ENCODE data around the gene EIPR1.

Gene EIPR1

DNA sequence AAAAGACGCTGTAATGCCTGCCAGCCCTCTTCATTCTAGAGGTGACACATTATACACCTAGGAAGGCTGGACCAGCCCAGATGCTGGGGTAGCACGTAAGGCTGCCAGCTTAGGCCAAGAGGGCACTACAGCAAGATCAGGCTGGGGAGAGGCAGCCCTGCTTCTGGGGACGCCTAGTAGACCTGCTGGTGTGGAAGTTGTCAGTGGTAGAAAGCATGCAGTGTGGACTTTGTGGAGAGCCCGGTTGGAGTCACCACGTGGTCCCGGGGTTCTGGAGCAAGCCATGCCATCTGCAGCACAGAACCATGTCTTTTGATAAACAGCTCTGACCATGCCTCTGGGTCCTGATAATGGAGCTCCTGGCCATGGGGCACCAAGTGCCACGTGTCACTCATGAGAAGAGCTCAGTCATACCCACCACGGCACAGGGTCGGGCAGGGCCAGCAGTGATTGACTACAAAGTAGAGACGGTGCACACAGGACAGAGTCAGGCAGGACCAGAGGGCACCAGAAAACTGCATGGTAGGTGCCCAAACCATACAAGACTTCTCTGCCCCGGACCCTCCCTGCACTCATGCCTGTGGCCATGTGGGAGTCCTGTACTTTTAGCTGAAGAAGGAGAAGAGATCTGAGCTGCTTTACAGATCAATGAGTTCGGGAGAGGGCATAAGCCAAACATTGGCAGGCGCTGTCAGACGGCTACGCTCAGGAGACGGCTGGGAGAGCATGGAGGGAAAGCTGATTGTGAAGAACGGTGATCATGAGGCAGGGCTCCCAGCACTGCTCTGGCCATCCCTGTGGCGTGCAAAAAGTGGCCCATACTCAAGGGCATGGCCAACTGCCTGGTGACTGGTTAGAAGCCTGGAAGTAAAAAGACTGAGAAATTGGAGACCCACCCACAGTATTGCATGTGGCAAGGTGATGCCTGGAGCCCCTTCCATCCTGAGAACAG lies 114.9 kb downstream of the EIPR1 start:
- Histone ChIP-seq H3K4me3 (ENCODE audit: low read depth in 1 of 2, low read length in 2 of 2) (no peak overlapping the region), H3K27me3 (ENCODE audit: low read depth, low read length) (no peaks in the 10 kb centered on the region), H3K36me3 (ENCODE audit: control insufficient read depth in 1 of 2, insufficient read depth in 2 of 2, low read length in 2 of 2) (no peaks in the 10 kb centered on the region), H3K4me1 (ENCODE audit: control insufficient read depth in 1 of 2, insufficient read depth in 2 of 2, low read length in 2 of 2) (no peaks in the 10 kb centered on the region), H3K9me3 (ENCODE audit: control insufficient read depth in 1 of 2, low read length in 2 of 2) (no peaks in the 10 kb centered on the region), H3K27ac (ENCODE audit: low read length) (no peak overlapping the region)

DNA sequence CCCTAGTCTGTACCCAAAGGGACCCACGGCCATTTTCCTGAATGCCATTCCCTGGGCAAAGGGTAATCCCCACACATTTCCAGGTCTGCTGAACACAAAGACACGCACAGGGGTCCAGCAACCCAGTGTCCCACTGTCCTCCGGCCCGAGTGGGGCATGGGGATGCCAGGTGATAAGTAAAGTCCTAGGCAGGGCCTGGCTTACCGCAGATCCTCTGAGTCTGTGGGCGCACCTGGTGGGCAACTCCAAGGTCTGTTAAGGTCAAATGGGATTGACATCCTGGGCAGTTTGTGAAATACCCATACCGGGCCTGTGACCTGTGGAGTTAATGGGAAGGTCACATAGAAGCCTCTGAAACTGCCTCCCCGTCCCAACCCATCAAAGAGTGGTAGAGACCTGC lies 116.1 kb downstream of the EIPR1 start:
- Histone ChIP-seq H3K9me3 (ENCODE audit: control insufficient read depth in 1 of 2, low read length in 2 of 2) (no peaks in the 10 kb centered on the region), H3K4me3 (ENCODE audit: low read depth in 1 of 2, low read length in 2 of 2) (no peak overlapping the region), H3K27me3 (ENCODE audit: low read depth, low read length) (no peaks in the 10 kb centered on the region), H3K27ac (ENCODE audit: low read length) (no peak overlapping the region), H3K4me1 (ENCODE audit: control insufficient read depth in 1 of 2, insufficient read depth in 2 of 2, low read length in 2 of 2) (no peaks in the 10 kb centered on the region), H3K36me3 (ENCODE audit: control insufficient read depth in 1 of 2, insufficient read depth in 2 of 2, low read length in 2 of 2) (no peaks in the 10 kb centered on the region)

DNA sequence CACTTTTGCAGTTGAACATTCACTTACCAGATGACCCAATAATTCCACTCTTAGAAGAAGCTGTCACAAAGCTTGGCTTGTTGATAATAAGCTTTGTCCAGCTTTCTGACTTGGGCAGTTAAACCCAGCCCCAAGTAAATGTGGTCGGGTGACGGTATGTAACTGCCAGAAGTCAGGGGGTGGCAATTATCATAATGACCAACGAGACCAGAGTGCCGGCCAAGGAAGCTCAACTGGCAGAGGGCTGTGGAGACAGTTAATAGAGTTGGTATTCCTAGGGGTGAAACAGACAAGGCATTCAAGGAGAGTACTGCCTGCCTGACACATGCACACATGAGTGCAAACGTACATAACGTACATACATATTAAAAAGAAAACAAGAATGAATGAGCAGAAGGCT lies 116.7 kb downstream of the EIPR1 start:
- no peak overlapping the region for H3K4me3 ChIP-seq (ENCODE audit: low read depth in 1 of 2, low read length in 2 of 2)
- H3K4me1 ChIP-seq (ENCODE audit: control insufficient read depth in 1 of 2, insufficient read depth in 2 of 2, low read length in 2 of 2): no peaks in the 10 kb centered on the region
- no peaks in the 10 kb centered on the region for H3K36me3 ChIP-seq (ENCODE audit: control insufficient read depth in 1 of 2, insufficient read depth in 2 of 2, low read length in 2 of 2)
- H3K9me3 ChIP-seq (ENCODE audit: control insufficient read depth in 1 of 2, low read length in 2 of 2): no peaks in the 10 kb centered on the region
- no peak overlapping the region for H3K27ac ChIP-seq (ENCODE audit: low read length)
- H3K27me3 ChIP-seq (ENCODE audit: low read depth, low read length): no peaks in the 10 kb centered on the region

DNA sequence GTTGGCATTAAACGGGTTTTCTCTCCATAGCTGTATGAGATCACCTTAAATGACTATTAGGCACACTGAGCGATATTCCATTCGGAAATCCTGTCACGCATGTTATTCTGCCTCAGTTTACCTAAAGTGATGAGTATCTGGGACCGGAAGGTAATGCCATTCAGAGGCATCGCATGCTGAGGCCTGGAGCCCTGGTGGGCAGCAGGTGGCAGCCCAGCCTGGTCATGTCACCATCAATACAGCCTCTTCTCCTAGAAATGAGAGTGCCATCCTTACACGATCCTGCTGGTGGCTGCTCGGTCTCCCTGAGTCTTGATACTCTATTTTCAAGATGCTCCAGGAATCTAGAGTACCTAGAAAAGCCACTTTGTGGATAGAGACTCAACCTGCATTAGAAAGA lies 119.8 kb downstream of the EIPR1 start:
- Histone ChIP-seq H3K27ac (ENCODE audit: low read length) (no peak overlapping the region), H3K27me3 (ENCODE audit: low read depth, low read length) (no peaks in the 10 kb centered on the region), H3K9me3 (ENCODE audit: control insufficient read depth in 1 of 2, low read length in 2 of 2) (no peaks in the 10 kb centered on the region), H3K4me3 (ENCODE audit: low read depth in 1 of 2, low read length in 2 of 2) (no peak overlapping the region), H3K36me3 (ENCODE audit: control insufficient read depth in 1 of 2, insufficient read depth in 2 of 2, low read length in 2 of 2) (peaks cover 0 to 8% of the 10 kb centered on the region in 2 donors), H3K4me1 (ENCODE audit: control insufficient read depth in 1 of 2, insufficient read depth in 2 of 2, low read length in 2 of 2) (no peaks in the 10 kb centered on the region)

DNA sequence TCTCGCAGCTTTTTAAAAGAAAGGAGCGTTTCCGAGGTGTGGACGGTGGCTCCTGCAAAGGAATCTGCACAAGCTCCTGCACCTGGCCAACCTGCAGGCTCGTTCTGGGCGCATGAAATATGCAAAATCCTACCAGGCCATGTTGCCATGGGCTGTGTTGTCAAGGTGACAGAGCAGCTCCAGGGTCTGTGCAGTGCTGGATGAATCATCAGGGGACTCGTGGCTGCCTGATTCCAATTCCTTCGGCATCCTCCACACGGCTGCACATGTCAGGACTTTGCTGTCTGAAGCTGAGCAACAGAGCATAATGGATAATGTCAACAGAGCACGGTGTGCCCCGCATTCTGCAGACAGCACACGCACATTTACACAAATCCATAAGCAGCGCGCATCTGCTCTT lies 120.5 kb downstream of the EIPR1 start:
- no peaks in the 10 kb centered on the region for H3K4me1 ChIP-seq (ENCODE audit: control insufficient read depth in 1 of 2, insufficient read depth in 2 of 2, low read length in 2 of 2)
- peaks cover 0 to 8% of the 10 kb centered on the region in 2 donors for H3K36me3 ChIP-seq (ENCODE audit: control insufficient read depth in 1 of 2, insufficient read depth in 2 of 2, low read length in 2 of 2)
- H3K9me3 ChIP-seq (ENCODE audit: control insufficient read depth in 1 of 2, low read length in 2 of 2): no peaks in the 10 kb centered on the region
- no peaks in the 10 kb centered on the region for H3K27me3 ChIP-seq (ENCODE audit: low read depth, low read length)
- H3K27ac ChIP-seq (ENCODE audit: low read length): no peak overlapping the region
- H3K4me3 ChIP-seq (ENCODE audit: low read depth in 1 of 2, low read length in 2 of 2): no peak overlapping the region

DNA sequence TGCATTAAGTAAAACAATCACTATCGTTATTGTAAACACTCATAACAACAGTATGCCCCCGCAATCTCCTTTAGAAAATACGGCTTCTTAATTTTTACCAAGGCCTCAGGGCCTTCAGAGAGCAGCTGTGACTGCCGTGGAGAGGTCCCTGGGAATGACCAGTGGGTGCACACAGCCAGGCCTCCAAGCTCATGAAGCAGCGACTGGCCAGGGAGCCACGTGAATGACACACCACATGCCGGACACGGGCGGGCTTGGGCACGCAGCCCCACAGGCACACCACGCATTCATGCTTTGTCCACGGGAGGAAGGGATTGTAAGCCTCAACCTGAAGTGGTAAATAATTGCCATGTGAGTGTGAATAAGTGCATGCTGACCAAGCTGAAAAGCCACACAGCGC lies 121.0 kb downstream of the EIPR1 start:
- Histone ChIP-seq H3K27ac (ENCODE audit: low read length) (no peak overlapping the region), H3K4me1 (ENCODE audit: control insufficient read depth in 1 of 2, insufficient read depth in 2 of 2, low read length in 2 of 2) (no peaks in the 10 kb centered on the region), H3K36me3 (ENCODE audit: control insufficient read depth in 1 of 2, insufficient read depth in 2 of 2, low read length in 2 of 2) (peaks cover 0 to 13% of the 10 kb centered on the region in 2 donors), H3K27me3 (ENCODE audit: low read depth, low read length) (no peaks in the 10 kb centered on the region), H3K4me3 (ENCODE audit: low read depth in 1 of 2, low read length in 2 of 2) (no peak overlapping the region), H3K9me3 (ENCODE audit: control insufficient read depth in 1 of 2, low read length in 2 of 2) (no peaks in the 10 kb centered on the region)

DNA sequence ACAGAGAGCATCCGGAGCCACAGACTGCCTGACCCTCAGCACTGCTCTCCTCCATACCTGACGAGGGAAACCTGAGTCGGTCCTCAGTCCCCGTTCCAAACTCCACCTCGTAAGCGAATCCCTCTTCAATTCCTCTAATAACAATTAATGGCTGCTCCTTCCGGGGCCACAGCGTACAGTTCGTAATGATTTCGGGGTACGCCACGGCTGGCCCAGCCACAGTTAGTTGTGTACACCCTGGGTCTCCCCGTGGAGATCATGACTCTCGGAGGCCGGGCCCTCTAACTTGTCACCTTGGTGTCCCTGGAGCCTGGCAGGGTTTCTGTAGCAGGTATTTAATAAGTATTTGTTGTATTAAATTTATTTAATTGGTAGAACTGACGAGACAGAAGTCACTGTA lies 121.5 kb downstream of the EIPR1 start:
- Histone ChIP-seq H3K4me1 (ENCODE audit: control insufficient read depth in 1 of 2, insufficient read depth in 2 of 2, low read length in 2 of 2) (no peaks in the 10 kb centered on the region), H3K27me3 (ENCODE audit: low read depth, low read length) (no peaks in the 10 kb centered on the region), H3K9me3 (ENCODE audit: control insufficient read depth in 1 of 2, low read length in 2 of 2) (no peaks in the 10 kb centered on the region), H3K27ac (ENCODE audit: low read length) (no peak overlapping the region), H3K4me3 (ENCODE audit: low read depth in 1 of 2, low read length in 2 of 2) (no peak overlapping the region), H3K36me3 (ENCODE audit: control insufficient read depth in 1 of 2, insufficient read depth in 2 of 2, low read length in 2 of 2) (peaks cover 0 to 17% of the 10 kb centered on the region in 2 donors)

DNA sequence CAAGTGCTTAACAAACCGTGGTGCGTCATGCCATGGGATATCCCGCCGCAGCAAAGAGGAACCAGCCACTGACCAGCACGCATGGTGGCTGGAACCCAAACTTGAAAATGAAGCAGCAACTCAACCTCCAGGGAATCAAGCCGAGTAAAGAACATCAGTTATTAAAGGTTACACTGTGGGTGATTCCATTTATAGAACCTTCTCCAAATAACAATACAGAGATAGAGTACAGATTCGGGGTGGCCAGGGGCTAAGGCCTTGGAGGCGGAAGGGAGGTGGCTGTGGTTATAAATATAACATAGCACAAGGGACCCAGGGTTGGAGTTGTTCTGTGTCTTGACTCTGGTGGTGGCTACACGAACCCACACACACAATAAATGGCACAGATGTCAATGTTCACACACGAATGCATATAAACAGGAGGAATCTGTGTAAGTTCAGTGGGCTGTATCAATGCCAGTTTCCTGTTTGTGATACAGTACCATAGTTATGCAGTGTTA lies 123.1 kb downstream of the EIPR1 start:
- Histone ChIP-seq H3K4me3 (ENCODE audit: low read depth in 1 of 2, low read length in 2 of 2) (no peak overlapping the region), H3K36me3 (ENCODE audit: control insufficient read depth in 1 of 2, insufficient read depth in 2 of 2, low read length in 2 of 2) (peaks cover 0 to 33% of the 10 kb centered on the region in 2 donors), H3K4me1 (ENCODE audit: control insufficient read depth in 1 of 2, insufficient read depth in 2 of 2, low read length in 2 of 2) (no peaks in the 10 kb centered on the region), H3K27ac (ENCODE audit: low read length) (no peak overlapping the region), H3K9me3 (ENCODE audit: control insufficient read depth in 1 of 2, low read length in 2 of 2) (peaks cover 0 to 10% of the 10 kb centered on the region in 2 donors), H3K27me3 (ENCODE audit: low read depth, low read length) (no peaks in the 10 kb centered on the region)

DNA sequence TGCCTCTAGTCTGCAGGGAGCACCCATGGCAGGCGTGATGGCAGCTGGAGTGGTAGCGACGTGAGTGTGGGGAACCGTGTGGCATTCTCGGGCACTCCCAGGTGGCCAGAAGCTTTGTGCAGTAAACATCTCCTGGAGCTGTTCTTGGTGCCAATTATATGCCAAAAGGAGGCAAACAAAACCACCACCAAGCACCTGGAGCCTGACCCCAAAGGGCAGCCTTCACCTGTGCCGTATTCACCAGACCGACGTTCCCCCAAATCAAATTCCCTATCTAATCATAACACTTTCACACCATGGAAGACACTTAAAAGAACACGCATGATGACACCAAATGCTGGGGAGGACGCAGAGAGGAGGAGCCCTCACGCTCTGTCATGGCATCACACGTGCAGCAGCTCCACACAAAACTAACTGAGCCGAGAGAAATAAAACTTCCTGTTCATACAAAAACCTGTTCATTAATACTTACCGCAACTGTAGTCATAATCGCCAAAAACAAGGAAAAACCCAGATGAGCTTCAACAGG lies 123.6 kb downstream of the EIPR1 start:
- H3K9me3 ChIP-seq (ENCODE audit: control insufficient read depth in 1 of 2, low read length in 2 of 2): peaks cover 2 to 15% of the 10 kb centered on the region in 2 donors
- H3K27ac ChIP-seq (ENCODE audit: low read length): no peak overlapping the region

DNA sequence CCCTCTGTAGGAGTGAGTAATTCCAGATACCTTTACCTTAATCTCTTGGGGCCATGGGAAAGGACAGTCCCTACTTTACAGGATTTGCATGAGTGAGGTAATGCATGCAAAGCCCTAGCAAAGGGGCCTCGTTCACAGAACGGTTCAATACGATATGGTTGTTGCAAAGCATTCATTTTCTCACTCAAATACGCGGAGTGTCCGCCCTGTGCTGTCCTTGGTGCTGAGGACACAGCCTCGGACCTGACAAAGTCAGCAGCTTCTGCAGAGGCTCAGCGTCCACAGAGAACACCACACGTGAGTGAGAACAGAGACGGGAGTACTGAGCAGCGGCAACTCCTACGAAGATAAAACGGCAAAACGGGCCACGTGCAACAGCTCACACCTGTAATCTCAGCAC lies 125.7 kb downstream of the EIPR1 start:
- H3K4me1 ChIP-seq (ENCODE audit: control insufficient read depth in 1 of 2, insufficient read depth in 2 of 2, low read length in 2 of 2): no peaks in the 10 kb centered on the region
- no peak overlapping the region for H3K27ac ChIP-seq (ENCODE audit: low read length)
- H3K4me3 ChIP-seq (ENCODE audit: low read depth in 1 of 2, low read length in 2 of 2): no peak overlapping the region
- no peaks in the 10 kb centered on the region for H3K27me3 ChIP-seq (ENCODE audit: low read depth, low read length)
- peaks cover 5 to 18% of the 10 kb centered on the region in 2 donors for H3K9me3 ChIP-seq (ENCODE audit: control insufficient read depth in 1 of 2, low read length in 2 of 2)
- H3K36me3 ChIP-seq (ENCODE audit: control insufficient read depth in 1 of 2, insufficient read depth in 2 of 2, low read length in 2 of 2): peaks cover 0 to 41% of the 10 kb centered on the region in 2 donors

More for the DNA sequence above, 123.6 kb downstream of the EIPR1 start:
- peaks cover 0 to 38% of the 10 kb centered on the region in 2 donors for H3K36me3 ChIP-seq (ENCODE audit: control insufficient read depth in 1 of 2, insufficient read depth in 2 of 2, low read length in 2 of 2)
- H3K4me1 ChIP-seq (ENCODE audit: control insufficient read depth in 1 of 2, insufficient read depth in 2 of 2, low read length in 2 of 2): no peaks in the 10 kb centered on the region
- H3K27me3 ChIP-seq (ENCODE audit: low read depth, low read length): no peaks in the 10 kb centered on the region
- no peak overlapping the region for H3K4me3 ChIP-seq (ENCODE audit: low read depth in 1 of 2, low read length in 2 of 2)

DNA sequence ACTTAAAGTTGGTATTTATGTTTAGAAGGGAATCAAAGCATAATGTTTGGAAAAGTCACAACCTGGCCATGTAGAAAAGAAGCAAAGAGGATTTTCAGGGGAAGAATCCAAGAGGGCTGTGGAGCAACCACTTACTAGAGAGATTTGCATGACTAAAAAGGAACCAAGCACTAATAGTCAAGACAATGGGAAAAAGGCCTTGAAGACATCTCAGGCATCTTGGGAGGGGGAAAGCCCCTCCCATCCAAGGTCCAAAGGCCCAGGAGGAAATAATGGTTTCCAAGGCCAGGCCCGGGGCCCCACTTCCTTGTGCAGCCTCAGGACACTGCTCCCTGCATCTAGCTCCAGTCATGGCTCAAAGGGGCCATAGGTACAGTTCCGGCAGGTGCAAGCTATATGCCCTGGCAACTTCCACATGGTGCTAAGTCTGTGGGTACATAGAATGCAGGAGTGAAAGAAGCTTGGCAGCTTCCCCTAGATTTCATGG lies 128.1 kb downstream of the EIPR1 start:
- H3K27ac ChIP-seq (ENCODE audit: low read length): no peak overlapping the region
- no peak overlapping the region for H3K4me3 ChIP-seq (ENCODE audit: low read depth in 1 of 2, low read length in 2 of 2)
- no peaks in the 10 kb centered on the region for H3K4me1 ChIP-seq (ENCODE audit: control insufficient read depth in 1 of 2, insufficient read depth in 2 of 2, low read length in 2 of 2)
- peaks cover 0 to 41% of the 10 kb centered on the region in 2 donors for H3K36me3 ChIP-seq (ENCODE audit: control insufficient read depth in 1 of 2, insufficient read depth in 2 of 2, low read length in 2 of 2)
- H3K27me3 ChIP-seq (ENCODE audit: low read depth, low read length): no peaks in the 10 kb centered on the region
- peaks cover 5 to 18% of the 10 kb centered on the region in 2 donors for H3K9me3 ChIP-seq (ENCODE audit: control insufficient read depth in 1 of 2, low read length in 2 of 2)
